CD4-positive, alpha-beta T cell treated with Interleukin-2 at 100 ng/mL for 4 hours (primary cell): ENCODE results near the gene PSMB2.
"Not testable (repeated sequence)": the region's sequence is repeated elsewhere in the genome, so short reads cannot be mapped to it uniquely, and the experiment has no call there.

ENCODE experiments used
- DNase-seq: peaks from one replicate; pipeline ENCODE4 v3.0.0-alpha.2; 2020; ENCODE audit warnings: low spot score

PSMB2 gene

GRCh38 chr1:35592991-35593769 lies 48.1 kb downstream of the PSMB2 start:
- no peak for DNase-seq

GRCh38 chr1:35591211-35591610 lies 50.1 kb downstream of the PSMB2 start:
- DNase-seq = no peak

GRCh38 chr1:35590476-35591040 lies 50.8 kb downstream of the PSMB2 start:
- no peak for DNase-seq

DNA sequence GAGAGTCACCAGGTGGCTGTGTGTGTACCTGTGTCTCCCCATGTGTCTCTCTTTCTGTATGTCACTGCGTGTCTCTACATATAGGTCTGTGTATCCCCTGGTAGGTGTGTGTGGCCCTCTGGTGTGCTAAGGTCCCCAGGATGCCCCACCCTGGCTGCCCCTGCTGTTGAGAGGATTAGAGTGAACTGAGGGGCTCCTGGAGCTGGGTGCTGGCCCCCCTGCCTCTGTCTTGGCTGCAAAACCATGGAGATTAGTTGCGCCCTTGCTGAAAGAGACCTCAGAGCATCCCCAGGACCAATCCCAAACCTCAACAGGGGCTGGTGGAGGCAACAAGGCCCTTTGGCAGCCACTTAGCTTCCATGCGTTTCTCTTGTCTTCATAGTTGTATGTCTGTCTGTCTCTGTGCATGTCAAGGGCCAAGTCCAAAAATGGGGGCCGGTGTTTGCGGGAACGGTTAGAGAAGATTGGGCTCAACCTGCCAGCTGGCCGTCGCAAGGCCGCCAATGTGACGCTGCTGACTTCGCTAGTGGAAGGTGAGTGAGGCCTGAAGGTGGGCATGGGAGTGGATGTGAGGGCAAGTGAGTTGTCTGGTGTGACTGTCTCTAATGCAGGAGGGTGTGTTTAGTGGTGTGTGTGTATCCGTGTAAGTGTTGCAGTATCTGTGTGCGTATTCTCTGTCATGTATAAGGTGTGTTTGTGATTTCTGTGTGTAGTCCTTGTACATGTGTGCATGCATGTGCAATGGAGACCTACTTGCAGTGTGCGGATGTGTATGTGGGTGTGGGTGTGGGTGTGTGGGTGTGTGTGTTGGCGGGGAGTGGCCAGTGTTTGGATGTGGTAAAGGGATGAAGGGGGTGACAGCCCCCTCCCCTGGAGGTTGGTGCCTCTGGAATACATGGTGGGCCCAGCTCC lies 51.6 kb downstream of the PSMB2 start:
- no peak for DNase-seq

GRCh38 chr1:35588197-35588910 lies 53.0 kb downstream of the PSMB2 start:
- no peak for DNase-seq

- DNase-seq = no peak
Measured at GRCh38 chr1:35587736-35588135, 53.6 kb downstream of the PSMB2 start.

- DNase-seq = no peak
Measured at GRCh38 chr1:35586808-35587207, 54.5 kb downstream of the PSMB2 start.

DNA sequence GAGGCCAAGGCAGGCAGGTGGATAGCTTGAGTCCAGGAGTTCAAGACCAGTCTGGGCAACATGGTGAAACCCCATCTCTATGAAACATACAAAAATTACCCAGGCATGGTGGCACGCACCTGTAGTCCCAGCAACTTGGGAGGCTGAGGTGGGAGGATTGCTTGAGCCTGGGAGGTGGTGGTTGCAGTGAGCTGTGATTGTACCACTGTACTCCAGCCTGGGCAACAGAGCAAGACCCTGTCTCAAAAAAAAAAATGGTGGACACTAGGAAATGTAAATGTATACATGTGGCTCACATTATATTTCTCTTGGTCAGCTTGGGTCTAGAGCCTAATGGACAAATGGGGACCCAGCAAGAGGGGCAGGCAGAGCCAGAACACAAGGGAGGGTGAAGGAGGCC lies 55.5 kb downstream of the PSMB2 start:
- DNase-seq = not testable (repeated sequence)

DNA sequence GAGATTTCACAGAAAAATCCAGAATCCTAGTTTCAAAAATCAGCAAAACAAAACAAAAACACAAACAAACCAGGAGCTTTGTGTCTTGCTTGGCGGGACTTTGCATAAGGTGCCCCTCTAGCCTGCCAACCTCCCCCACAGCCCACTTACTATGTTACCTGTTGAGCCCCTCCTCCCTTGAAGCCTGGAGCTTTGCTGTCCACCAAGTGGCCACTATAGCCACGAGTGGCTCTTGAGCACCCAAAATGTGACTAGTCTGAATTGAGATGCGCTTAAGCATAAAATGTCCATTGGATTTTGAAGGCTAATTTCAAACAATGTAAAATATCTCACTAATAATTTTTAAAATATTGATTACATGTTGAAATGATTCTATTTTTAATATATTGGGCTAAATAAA lies 56.0 kb downstream of the PSMB2 start:
- DNase-seq = no peak

- DNase-seq = not testable (repeated sequence)
Measured at GRCh38 chr1:35581621-35582020, 59.7 kb downstream of the PSMB2 start.

- no peak for DNase-seq
Measured at GRCh38 chr1:35580949-35581388, 60.4 kb downstream of the PSMB2 start.

GRCh38 chr1:35577071-35577998 lies 64.0 kb downstream of the PSMB2 start:
- DNase-seq = peak; percentile 57

GRCh38 chr1:35576766-35577070 lies 64.6 kb downstream of the PSMB2 start:
- DNase-seq = not testable (repeated sequence)

DNA sequence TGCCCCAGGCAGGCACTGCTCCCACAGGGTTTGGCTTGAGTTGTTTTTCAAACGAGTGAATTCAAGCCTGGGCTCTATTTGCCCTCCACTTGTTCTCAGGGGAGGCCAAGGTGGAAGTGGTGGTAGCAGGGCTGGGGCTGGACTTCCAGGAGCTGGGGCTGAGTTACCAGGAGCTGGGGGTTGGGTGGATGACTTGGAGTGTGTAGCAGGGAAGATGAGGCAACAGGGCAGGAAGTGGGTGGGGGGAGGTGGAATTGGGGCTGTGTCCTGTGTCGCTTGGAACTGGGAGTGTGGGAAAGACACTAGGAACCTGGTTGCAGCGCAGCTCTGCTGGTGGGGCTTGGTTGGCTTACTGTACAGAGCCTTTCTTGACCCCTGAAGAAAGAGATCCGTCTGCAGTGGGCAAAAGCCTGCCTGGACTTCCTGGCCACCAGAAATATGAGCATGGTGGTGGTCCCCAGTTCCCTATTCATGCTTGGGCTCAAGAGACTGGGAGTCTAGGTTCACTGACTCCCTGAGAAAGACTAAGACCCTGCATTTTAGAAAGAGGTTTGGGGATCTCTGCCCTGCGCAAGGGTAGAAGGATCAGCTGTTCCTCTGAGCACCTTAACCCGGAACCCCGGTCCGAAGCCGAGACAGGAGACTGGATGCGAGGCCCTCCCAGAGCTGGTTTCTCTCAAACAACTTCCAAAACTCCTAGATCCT lies 65.1 kb downstream of the PSMB2 start:
- no peak for DNase-seq

DNA sequence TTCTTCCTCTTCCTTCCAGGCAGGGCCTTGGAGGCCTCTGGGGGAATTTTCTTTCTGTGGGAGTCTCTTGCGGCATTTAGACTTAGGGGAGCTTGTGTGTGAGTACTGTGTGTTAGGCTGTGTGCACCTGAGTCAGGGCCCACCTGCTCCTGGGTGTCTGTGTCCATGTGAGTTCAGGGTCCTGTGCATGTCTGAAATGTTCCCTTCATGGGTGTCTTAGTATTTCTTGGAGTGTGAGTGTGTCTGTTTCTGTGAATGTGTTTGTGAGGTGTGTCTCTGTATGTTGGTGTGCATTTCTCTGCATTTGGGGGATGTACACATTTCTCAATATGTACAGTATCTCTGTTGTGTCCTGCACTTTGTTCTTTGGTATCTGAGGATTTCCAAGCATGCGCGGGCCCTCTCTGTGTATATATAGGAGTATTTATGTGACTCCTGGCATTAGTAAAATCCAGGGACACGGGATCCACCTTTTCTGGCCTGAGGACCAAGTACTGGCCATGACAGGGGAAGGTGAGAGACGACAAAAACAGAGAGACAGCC lies 65.8 kb downstream of the PSMB2 start:
- DNase-seq = no peak

DNA sequence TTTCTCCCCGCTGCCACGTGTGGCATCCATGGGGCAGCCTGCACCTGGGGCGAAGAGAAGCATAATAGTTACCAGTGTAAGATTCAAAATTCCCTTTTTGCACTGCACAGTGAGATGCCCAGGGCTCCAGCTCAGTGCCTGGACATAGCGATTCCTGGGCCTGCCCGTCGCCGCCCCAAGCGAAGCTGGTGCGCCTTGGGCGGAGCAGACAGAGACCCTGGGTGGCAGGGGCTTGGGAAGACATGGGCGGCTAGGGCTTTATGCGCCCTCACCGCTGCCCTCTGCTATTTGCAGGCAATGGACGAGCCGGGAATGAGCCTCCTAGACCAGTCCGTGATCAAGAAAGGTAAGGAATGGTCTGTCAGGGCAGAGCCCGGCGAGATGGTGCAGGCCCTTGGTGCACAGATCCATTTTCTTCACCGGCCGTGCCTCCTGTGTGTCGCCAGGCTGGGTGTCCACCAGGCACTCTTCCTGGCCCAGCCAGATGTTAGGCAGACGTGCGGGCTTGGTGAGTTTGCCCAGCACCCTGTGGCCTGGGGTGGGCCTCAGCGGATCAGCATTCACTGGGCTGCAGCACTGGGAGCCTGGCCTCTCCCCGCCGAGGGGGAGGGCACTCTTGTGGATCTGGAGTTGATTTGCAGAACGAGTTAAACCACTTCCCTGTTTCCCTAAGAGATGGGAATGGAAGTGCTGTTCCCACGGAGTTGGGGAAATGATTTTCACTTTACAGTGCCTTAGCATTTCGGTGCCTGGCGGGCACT lies 66.5 kb downstream of the PSMB2 start:
- no peak for DNase-seq

- no peak for DNase-seq
Measured at GRCh38 chr1:35574125-35574654, 67.1 kb downstream of the PSMB2 start.

GRCh38 chr1:35573198-35574124 lies 67.9 kb downstream of the PSMB2 start, which contains the start of gene TFAP2E:
Gene TFAP2E (plus strand): TSS chr1:35573314. CDS start chr1:35573578, 264 bp downstream.
- no peak for DNase-seq
